AG04449 (cell line): ENCODE data around the gene PTF1A.

Source experiments
- CTCF ChIA-PET: fragments of 350-600 bp; formaldehyde crosslinking; extraction: SDS; loops from one replicate; lab custom pipeline; 2021; ENCODE audit warnings: antibody characterized with exemption; lab: Yijun Ruan, JAX
- POLR2A ChIA-PET: fragments of 400-600, 350-600 bp; formaldehyde crosslinking; extraction: SDS; loops from one replicate; lab custom pipeline; 2020; ENCODE audit warnings: antibody characterized with exemption, inconsistent platforms; lab: Yijun Ruan, JAX
- DNase-seq: peaks from one replicate; pipeline ENCODE4 v3.0.0-alpha.2; 2010; ENCODE audit warnings: low read depth, low spot score
- H3K4me3 ChIP-seq: 2 replicates; pipeline ENCODE4 v1.5.1; 2011; ENCODE audit warnings: low read depth, mild to moderate bottlenecking, control low read depth, low read length
- CTCF ChIP-seq: IDR thresholded peaks from one replicate; pipeline ENCODE4 v1.5.1; 2011; ENCODE audit warnings: mild to moderate bottlenecking, moderate library complexity, low read length, control low read depth, inconsistent platforms; ENCODE audit not compliant: insufficient read depth; ENCODE audit errors: missing control alignments

PTF1A gene

GRCh38 chr10:23174977-23175512, 17.1 kb upstream of the PTF1A start:
- ChIA-PET CTCF (no interaction called here), POLR2A (no interaction called here)
- no peak for TF ChIP-seq CTCF
- H3K4me3 ChIP-seq = no peak overlapping the region
- no peak for DNase-seq

GRCh38 chr10:23186178-23186577, 5.9 kb upstream of the PTF1A start:
- DNase-seq = no peak
- no peak for TF ChIP-seq CTCF
- ChIA-PET CTCF (interaction anchor here (1.0 kb wide), 1 partner anchor 28 kb away, joined by 3 read pairs; no protein-coding TSS in a partner anchor), POLR2A (no interaction called here)
- H3K4me3 ChIP-seq = no peak overlapping the region

GRCh38 chr10:23186697-23187096, 5.4 kb upstream of the PTF1A start:
- DNase-seq = no peak
- POLR2A ChIA-PET = no interaction called here
- no peak overlapping the region for H3K4me3 ChIP-seq
- TF ChIP-seq CTCF = no peak
- CTCF ChIA-PET = interaction anchor here (1.0 kb wide), 1 partner anchor 29 kb away, joined by 3 read pairs; no protein-coding TSS in a partner anchor

- no peak for DNase-seq
- ChIA-PET POLR2A (no interaction called here), CTCF (interaction anchor here (1.0 kb wide), 1 partner anchor 29 kb away, joined by 3 read pairs; no protein-coding TSS in a partner anchor)
- H3K4me3 ChIP-seq = no peak overlapping the region
- TF ChIP-seq CTCF = no peak
Measured at GRCh38 chr10:23187155-23187554, 5.0 kb upstream of the PTF1A start.

- POLR2A ChIA-PET = no interaction called here
- H3K4me3 ChIP-seq = no peak overlapping the region
- DNase-seq = no peak
- CTCF ChIA-PET = no interaction called here
- no peak for TF ChIP-seq CTCF
Measured at GRCh38 chr10:23189024-23189423, 3.1 kb upstream of the PTF1A start.

- no peak for TF ChIP-seq CTCF
- H3K4me3 ChIP-seq = no peak overlapping the region
- CTCF ChIA-PET = no interaction called here
- POLR2A ChIA-PET = no interaction called here
- no peak for DNase-seq
Measured at GRCh38 chr10:23190872-23191763, 994 bp upstream of the PTF1A start.
